ENCODE measurements around the gene THOP1.

Gene THOP1

GRCh38 chr19:2761876-2762782 is 23.2 kb upstream of the THOP1 start:
- no peak for TF ChIP-seq CTCF (conservative IDR thresholded peaks at IDR 0.05; ENCODE audit: control insufficient read depth, insufficient read depth, low read depth, low read length)
- DNase-seq (ENCODE audit: low read depth) = no peak
- no peak overlapping the region for H3K4me3 ChIP-seq (ENCODE audit: control insufficient read depth, low read depth, low read length)

- no peak for TF ChIP-seq CTCF (conservative IDR thresholded peaks at IDR 0.05; ENCODE audit: control insufficient read depth, insufficient read depth, low read depth, low read length)
- DNase-seq (ENCODE audit: low read depth) = no peak
- H3K4me3 ChIP-seq (ENCODE audit: control insufficient read depth, low read depth, low read length) = no peak overlapping the region
Measured at GRCh38 chr19:2762783-2763496, 22.4 kb upstream of the THOP1 start.

GRCh38 chr19:2763687-2764086 is 21.6 kb upstream of the THOP1 start:
- DNase-seq (ENCODE audit: low read depth) = no peak
- no peak overlapping the region for H3K4me3 ChIP-seq (ENCODE audit: control insufficient read depth, low read depth, low read length)
- TF ChIP-seq CTCF (conservative IDR thresholded peaks at IDR 0.05; ENCODE audit: control insufficient read depth, insufficient read depth, low read depth, low read length) = no peak

- no peak for DNase-seq (ENCODE audit: low read depth)
- TF ChIP-seq CTCF (conservative IDR thresholded peaks at IDR 0.05; ENCODE audit: control insufficient read depth, insufficient read depth, low read depth, low read length) = no peak
- H3K4me3 ChIP-seq (ENCODE audit: control insufficient read depth, low read depth, low read length) = no peak overlapping the region
Measured at GRCh38 chr19:2764945-2765344, 20.4 kb upstream of the THOP1 start.

- TF ChIP-seq CTCF (conservative IDR thresholded peaks at IDR 0.05; ENCODE audit: control insufficient read depth, insufficient read depth, low read depth, low read length) = no peak
- no peak overlapping the region for H3K4me3 ChIP-seq (ENCODE audit: control insufficient read depth, low read depth, low read length)
- DNase-seq (ENCODE audit: low read depth) = no peak
Measured at GRCh38 chr19:2765376-2765775, 19.9 kb upstream of the THOP1 start.

GRCh38 chr19:2766594-2767372 is 18.5 kb upstream of the THOP1 start:
- TF ChIP-seq CTCF (conservative IDR thresholded peaks at IDR 0.05; ENCODE audit: control insufficient read depth, insufficient read depth, low read depth, low read length) = no peak
- H3K4me3 ChIP-seq (ENCODE audit: control insufficient read depth, low read depth, low read length) = no peak overlapping the region

More at GRCh38 chr19:2766594-2767372, 18.5 kb upstream of the THOP1 start:
- no peak for DNase-seq (ENCODE audit: low read depth)

Measured in fibroblast of mammary gland (primary cell).